ENCODE data around the gene CPXM2. TPM values are rescaled to one million over a fixed set of nuclear protein-coding genes. Genes with fewer than 3 reads are reported as not detected.

The CPXM2 gene
- polyA plus RNA-seq, 1 donor (not counting 4 experiments of a cell fraction or from before 2014, with no cell fraction given), result 0.03 TPM

- FAIRE-seq (no peak), DNase-seq (ENCODE audit: low read depth, low spot score) (no peak)
- dilution Hi-C loops (cut with MboI; ENCODE audit: extremely low pct_ligation_motif_present, low sequenced_read_pairs), result no loop called here
- H3K27me3 ChIP-seq (ENCODE audit: control insufficient read depth, extremely low read depth, insufficient read depth, low read length), result peaks cover 8% of the 10 kb centered on the region
- no peaks in the 10 kb centered on the region for H4K20me1 ChIP-seq (ENCODE audit: control insufficient read depth, extremely low read depth, insufficient read depth, low read length)
- no peaks in the 10 kb centered on the region for H3K9me1 ChIP-seq (ENCODE audit: control insufficient read depth, extremely low read depth, insufficient read depth, low read length)
- H3K4me2 ChIP-seq (ENCODE audit: control insufficient read depth, extremely low read depth, insufficient read depth, low read depth, low read length), result no peak overlapping the region
- H3K79me2 ChIP-seq (ENCODE audit: control insufficient read depth, insufficient read depth, low read length), result no peaks in the 10 kb centered on the region
- TF ChIP-seq CTCF (optimal IDR thresholded peaks at IDR 0.05 in 1 of 3, IDR thresholded peaks at IDR 0.05 in 1 of 3, conservative IDR thresholded peaks at IDR 0.05 in 1 of 3; ENCODE audit: extremely low read depth in 1 of 3, insufficient read depth in 2 of 3, low read length in 3 of 3) (no peak), EZH2 (IDR thresholded peaks at IDR 0.05; ENCODE audit: low read length) (no peak)
- H3K4me1 ChIP-seq (ENCODE audit: control insufficient read depth, extremely low read depth, insufficient read depth, low read length), result no peaks in the 10 kb centered on the region
- H3K4me3 ChIP-seq (ENCODE audit: control insufficient read depth in 2 of 3, extremely low read depth in 1 of 3, insufficient read depth in 2 of 3, low read depth in 1 of 3, low read length in 3 of 3), result no peak overlapping the region
- H3K36me3 ChIP-seq (ENCODE audit: control insufficient read depth in 2 of 2, extremely low read depth in 1 of 2, insufficient read depth in 2 of 2, low read length in 2 of 2), result no peaks in the 10 kb centered on the region
- no peak overlapping the region for H3K27ac ChIP-seq (ENCODE audit: control insufficient read depth, insufficient read depth, low read length)
- H3K9ac ChIP-seq (ENCODE audit: control insufficient read depth, extremely low read depth, insufficient read depth, low read length), result no peak overlapping the region
- no peaks in the 10 kb centered on the region for H3K9me3 ChIP-seq (ENCODE audit: control insufficient read depth, low read depth, low read length)
- no peak overlapping the region for H2AFZ ChIP-seq (ENCODE audit: control insufficient read depth, low read length)
Measured at GRCh38 chr10:123751342-123752134, 140.1 kb downstream of the CPXM2 start.

- peaks cover 8% of the 10 kb centered on the region for H3K27me3 ChIP-seq (ENCODE audit: control insufficient read depth, extremely low read depth, insufficient read depth, low read length)
- no peak overlapping the region for H3K27ac ChIP-seq (ENCODE audit: control insufficient read depth, insufficient read depth, low read length)
- FAIRE-seq (no peak), DNase-seq (ENCODE audit: low read depth, low spot score) (no peak)
- no peak overlapping the region for H3K4me3 ChIP-seq (ENCODE audit: control insufficient read depth in 2 of 3, extremely low read depth in 1 of 3, insufficient read depth in 2 of 3, low read depth in 1 of 3, low read length in 3 of 3)
- H3K36me3 ChIP-seq (ENCODE audit: control insufficient read depth in 2 of 2, extremely low read depth in 1 of 2, insufficient read depth in 2 of 2, low read length in 2 of 2), result no peaks in the 10 kb centered on the region
- H3K9me3 ChIP-seq (ENCODE audit: control insufficient read depth, low read depth, low read length), result no peaks in the 10 kb centered on the region
- no peaks in the 10 kb centered on the region for H3K79me2 ChIP-seq (ENCODE audit: control insufficient read depth, insufficient read depth, low read length)
- H3K9me1 ChIP-seq (ENCODE audit: control insufficient read depth, extremely low read depth, insufficient read depth, low read length), result no peaks in the 10 kb centered on the region
- H4K20me1 ChIP-seq (ENCODE audit: control insufficient read depth, extremely low read depth, insufficient read depth, low read length), result no peaks in the 10 kb centered on the region
- no peak overlapping the region for H3K9ac ChIP-seq (ENCODE audit: control insufficient read depth, extremely low read depth, insufficient read depth, low read length)
- dilution Hi-C loops (cut with MboI; ENCODE audit: extremely low pct_ligation_motif_present, low sequenced_read_pairs), result no loop called here
- no peak overlapping the region for H3K4me2 ChIP-seq (ENCODE audit: control insufficient read depth, extremely low read depth, insufficient read depth, low read depth, low read length)
- TF ChIP-seq EZH2 (IDR thresholded peaks at IDR 0.05; ENCODE audit: low read length) (no peak), CTCF (optimal IDR thresholded peaks at IDR 0.05 in 1 of 3, IDR thresholded peaks at IDR 0.05 in 1 of 3, conservative IDR thresholded peaks at IDR 0.05 in 1 of 3; ENCODE audit: extremely low read depth in 1 of 3, insufficient read depth in 2 of 3, low read length in 3 of 3) (no peak)
- H2AFZ ChIP-seq (ENCODE audit: control insufficient read depth, low read length), result no peak overlapping the region
- no peaks in the 10 kb centered on the region for H3K4me1 ChIP-seq (ENCODE audit: control insufficient read depth, extremely low read depth, insufficient read depth, low read length)
Measured at GRCh38 chr10:123750901-123751300, 140.7 kb downstream of the CPXM2 start.
